Erythroblast (primary cell): ENCODE data around the gene NR2C2.

ENCODE experiments used
- GATA1 ChIP-seq: IDR thresholded peaks from 2 replicates; pipeline ENCODE4 v1.6.1; 2011; ENCODE audit warnings: low read depth, mild to moderate bottlenecking, control low read depth, low read length, moderate library complexity
- POLR2A ChIP-seq: IDR thresholded peaks from 2 replicates; pipeline ENCODE4 v1.6.1; 2011; ENCODE audit warnings: mild to moderate bottlenecking, low read length

- TF ChIP-seq POLR2A (no peak), GATA1 (no peak)
Observed at GRCh38 chr3:15056676-15057404, 109.5 kb downstream of the NR2C2 start.
